ENCODE results near the gene FNBP1.

Gene FNBP1

GRCh38 chr9:130040984-130041647 is 1.9 kb downstream of the FNBP1 start:
- DNase-seq (ENCODE audit: low read depth), result no peak
- no peak for TF ChIP-seq CTCF (IDR thresholded peaks at IDR 0.05; ENCODE audit: control insufficient read depth, extremely low read depth, insufficient read depth)
- peak overlapping the region; percentile 92 for H3K4me3 ChIP-seq (ENCODE audit: low read depth, low read length)

- 0 out of 2 replicates have a peak, but pooled peaks have one; percentile 14 for TF ChIP-seq CTCF (IDR thresholded peaks at IDR 0.05; ENCODE audit: control insufficient read depth, extremely low read depth, insufficient read depth)
- H3K4me3 ChIP-seq (ENCODE audit: low read depth, low read length), result no peak overlapping the region
- no peak for DNase-seq (ENCODE audit: low read depth)
Observed at GRCh38 chr9:130039528-130040147, 3.4 kb downstream of the FNBP1 start.

GRCh38 chr9:130036099-130036498 is 6.9 kb downstream of the FNBP1 start:
- TF ChIP-seq CTCF (IDR thresholded peaks at IDR 0.05; ENCODE audit: control insufficient read depth, extremely low read depth, insufficient read depth), result no peak
- H3K4me3 ChIP-seq (ENCODE audit: low read depth, low read length), result no peak overlapping the region
- DNase-seq (ENCODE audit: low read depth), result no peak

- TF ChIP-seq CTCF (IDR thresholded peaks at IDR 0.05; ENCODE audit: control insufficient read depth, extremely low read depth, insufficient read depth), result no peak
- no peak for DNase-seq (ENCODE audit: low read depth)
- no peak overlapping the region for H3K4me3 ChIP-seq (ENCODE audit: low read depth, low read length)
Observed at GRCh38 chr9:130034570-130034969, 8.4 kb downstream of the FNBP1 start.

GRCh38 chr9:130030651-130031127 is 12.3 kb downstream of the FNBP1 start:
- no peak for TF ChIP-seq CTCF (IDR thresholded peaks at IDR 0.05; ENCODE audit: control insufficient read depth, extremely low read depth, insufficient read depth)
- DNase-seq (ENCODE audit: low read depth), result no peak
- H3K4me3 ChIP-seq (ENCODE audit: low read depth, low read length), result no peak overlapping the region

- no peak for DNase-seq (ENCODE audit: low read depth)
- no peak overlapping the region for H3K4me3 ChIP-seq (ENCODE audit: low read depth, low read length)
- no peak for TF ChIP-seq CTCF (IDR thresholded peaks at IDR 0.05; ENCODE audit: control insufficient read depth, extremely low read depth, insufficient read depth)
Observed at GRCh38 chr9:130029223-130029973, 13.6 kb downstream of the FNBP1 start.

Measured in LNCaP clone FGC (cell line).